Measurements from ENCODE around the gene LRSAM1.
"Not testable (repeated sequence)": the region's sequence is repeated elsewhere in the genome, so short reads cannot be mapped to it uniquely, and the experiment has no call there.

Gene LRSAM1

DNA sequence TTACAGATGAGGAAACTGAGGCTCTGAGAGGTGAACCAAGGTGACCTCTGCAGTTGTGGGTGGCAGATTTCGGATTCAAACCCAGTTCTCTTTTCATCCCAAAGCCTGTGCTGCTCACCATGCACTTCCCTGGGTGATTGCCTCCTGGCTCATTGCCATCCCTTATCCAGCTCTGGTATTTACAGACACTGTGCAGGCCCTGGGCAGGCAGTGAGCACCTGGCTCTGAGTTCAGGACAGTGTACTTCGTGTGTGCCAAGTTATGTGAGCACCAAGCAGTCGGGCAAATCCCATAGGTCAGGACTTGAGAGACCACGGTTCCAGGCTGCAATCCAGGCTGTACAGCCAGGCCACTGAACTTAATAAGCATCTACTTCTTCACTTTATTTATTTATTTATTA lies 1.4 kb downstream of the LRSAM1 start:
- DNase-seq (ENCODE audit: low read depth) = no peak
- TF ChIP-seq, protein P1, sequence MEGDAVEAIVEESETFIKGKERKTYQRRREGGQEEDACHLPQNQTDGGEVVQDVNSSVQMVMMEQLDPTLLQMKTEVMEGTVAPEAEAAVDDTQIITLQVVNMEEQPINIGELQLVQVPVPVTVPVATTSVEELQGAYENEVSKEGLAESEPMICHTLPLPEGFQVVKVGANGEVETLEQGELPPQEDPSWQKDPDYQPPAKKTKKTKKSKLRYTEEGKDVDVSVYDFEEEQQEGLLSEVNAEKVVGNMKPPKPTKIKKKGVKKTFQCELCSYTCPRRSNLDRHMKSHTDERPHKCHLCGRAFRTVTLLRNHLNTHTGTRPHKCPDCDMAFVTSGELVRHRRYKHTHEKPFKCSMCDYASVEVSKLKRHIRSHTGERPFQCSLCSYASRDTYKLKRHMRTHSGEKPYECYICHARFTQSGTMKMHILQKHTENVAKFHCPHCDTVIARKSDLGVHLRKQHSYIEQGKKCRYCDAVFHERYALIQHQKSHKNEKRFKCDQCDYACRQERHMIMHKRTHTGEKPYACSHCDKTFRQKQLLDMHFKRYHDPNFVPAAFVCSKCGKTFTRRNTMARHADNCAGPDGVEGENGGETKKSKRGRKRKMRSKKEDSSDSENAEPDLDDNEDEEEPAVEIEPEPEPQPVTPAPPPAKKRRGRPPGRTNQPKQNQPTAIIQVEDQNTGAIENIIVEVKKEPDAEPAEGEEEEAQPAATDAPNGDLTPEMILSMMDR (IDR thresholded peaks at IDR 0.05; ENCODE audit: control insufficient read depth, insufficient read depth, low read depth, low read length, missing control alignments) = no peak
- no peak overlapping the region for H3K4me3 ChIP-seq (ENCODE audit: control insufficient read depth, low read depth, low read length)

DNA sequence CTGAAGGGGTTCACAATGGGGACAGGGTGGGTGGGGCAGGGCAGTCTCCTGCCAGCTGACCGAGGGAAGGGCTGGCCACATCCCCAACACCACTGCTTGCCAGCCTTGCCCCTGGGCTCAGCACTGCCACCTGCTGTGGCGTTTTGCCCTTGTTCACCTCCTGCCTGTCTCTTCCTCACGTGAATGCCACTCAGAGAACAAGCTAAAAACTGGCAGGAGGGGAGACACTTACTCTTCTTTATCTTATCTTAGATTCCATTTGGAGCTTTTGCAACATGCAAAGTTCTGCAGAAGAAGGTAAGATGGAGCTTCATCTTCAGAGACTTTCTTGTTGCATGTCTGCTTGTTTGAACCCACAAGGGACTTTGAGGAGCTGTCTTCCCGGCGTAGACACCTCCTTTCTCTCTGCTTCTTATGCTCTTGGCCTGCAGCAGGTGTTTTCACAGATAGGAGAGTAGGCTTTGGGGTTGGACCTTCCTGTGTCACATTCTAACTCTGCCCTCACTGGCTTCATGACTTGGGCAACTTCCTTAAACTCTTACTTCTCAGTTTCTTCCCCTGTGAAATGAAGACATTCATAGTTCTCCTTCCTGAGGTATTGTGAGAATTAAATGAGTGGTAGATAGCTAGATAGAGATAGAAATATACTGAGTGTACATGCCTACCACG lies 4.1 kb downstream of the LRSAM1 start:
- no peak overlapping the region for H3K4me3 ChIP-seq (ENCODE audit: control insufficient read depth, low read depth, low read length)
- DNase-seq (ENCODE audit: low read depth) = no peak
- TF ChIP-seq, protein P1 (IDR thresholded peaks at IDR 0.05; ENCODE audit: control insufficient read depth, insufficient read depth, low read depth, low read length, missing control alignments) = peak; percentile 36

DNA sequence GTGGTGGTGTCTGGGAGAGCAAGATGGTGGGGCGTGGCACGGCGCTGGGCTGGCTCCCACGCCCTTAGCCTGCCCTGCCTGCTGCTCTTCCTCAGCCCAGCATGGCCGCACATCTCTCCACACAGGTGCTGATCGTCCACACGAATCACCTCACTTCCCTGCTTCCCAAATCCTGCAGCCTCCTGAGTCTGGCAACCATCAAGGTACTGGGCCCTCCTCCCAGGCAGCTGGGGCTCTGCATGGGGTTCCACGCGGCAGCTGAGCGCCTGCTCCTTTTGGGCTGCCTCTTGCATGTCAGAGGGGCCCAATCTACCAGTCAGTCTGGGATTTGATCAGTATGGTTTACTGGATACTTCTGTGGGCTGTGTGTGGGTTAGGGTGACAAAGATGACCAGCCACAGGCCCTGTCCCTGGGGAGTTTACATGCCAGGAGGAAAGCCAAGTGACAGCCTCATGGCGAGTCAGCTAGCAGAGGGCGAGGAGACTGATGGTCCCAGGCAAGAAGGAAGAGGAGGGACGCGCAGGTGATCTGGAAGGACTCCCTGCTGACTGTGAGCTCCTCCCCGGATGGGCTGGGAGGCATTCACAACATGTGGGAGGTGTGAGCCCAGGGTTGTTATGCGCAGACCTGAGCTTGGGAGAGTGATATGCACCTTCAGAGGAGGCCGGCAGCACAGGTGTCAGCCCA lies 6.0 kb downstream of the LRSAM1 start:
- TF ChIP-seq, protein P1 (IDR thresholded peaks at IDR 0.05; ENCODE audit: control insufficient read depth, insufficient read depth, low read depth, low read length, missing control alignments) = no peak
- no peak overlapping the region for H3K4me3 ChIP-seq (ENCODE audit: control insufficient read depth, low read depth, low read length)
- no peak for DNase-seq (ENCODE audit: low read depth)

DNA sequence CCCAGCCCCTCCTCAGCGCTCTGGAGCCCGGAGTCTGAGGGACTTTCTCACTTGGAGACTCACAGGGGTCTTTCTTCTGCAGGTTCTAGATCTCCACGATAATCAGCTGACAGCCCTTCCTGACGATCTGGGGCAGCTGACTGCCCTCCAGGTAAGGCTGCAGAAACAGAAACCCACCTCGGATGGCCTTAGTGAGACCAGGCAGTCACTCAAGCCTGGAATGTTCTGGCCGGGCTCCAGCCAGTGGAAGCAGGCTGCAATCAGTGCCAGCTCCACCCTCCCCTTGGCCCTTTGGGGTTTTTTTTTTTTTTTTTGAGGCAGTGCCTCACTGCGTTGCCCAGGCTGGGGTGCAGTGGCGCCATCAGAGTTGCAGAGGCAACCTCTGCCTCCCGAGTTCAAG lies 7.6 kb downstream of the LRSAM1 start:
- TF ChIP-seq, protein P1 (IDR thresholded peaks at IDR 0.05; ENCODE audit: control insufficient read depth, insufficient read depth, low read depth, low read length, missing control alignments) = no peak
- DNase-seq (ENCODE audit: low read depth) = no peak

GRCh38 chr9:127463382-127463781 lies 12.1 kb downstream of the LRSAM1 start:
- H3K4me3 ChIP-seq (ENCODE audit: control insufficient read depth, low read depth, low read length) = no peak overlapping the region
- TF ChIP-seq, protein P1 (IDR thresholded peaks at IDR 0.05; ENCODE audit: control insufficient read depth, insufficient read depth, low read depth, low read length, missing control alignments) = no peak
- no peak for DNase-seq (ENCODE audit: low read depth)

More for the DNA sequence above, 7.6 kb downstream of the LRSAM1 start:
- no peak overlapping the region for H3K4me3 ChIP-seq (ENCODE audit: control insufficient read depth, low read depth, low read length)

DNA sequence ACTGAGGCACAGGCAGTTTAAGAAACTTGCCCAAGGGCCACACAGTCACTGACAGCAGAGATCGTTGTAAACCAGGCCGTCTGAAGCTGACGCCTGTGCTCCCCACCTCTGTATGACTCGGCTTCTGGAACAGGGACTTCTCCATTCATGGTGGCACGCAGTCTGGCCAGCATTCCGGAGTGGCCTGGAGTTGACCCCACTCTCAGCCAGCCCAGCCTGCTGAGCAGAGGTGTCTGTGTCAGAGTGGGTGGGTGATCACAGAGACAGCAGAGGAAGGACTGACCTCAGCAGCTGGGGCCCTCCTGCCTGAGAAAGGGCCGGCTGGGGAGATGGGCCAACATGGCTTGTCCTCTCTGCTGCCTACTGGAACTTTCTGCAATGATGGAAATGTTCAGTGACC lies 12.6 kb downstream of the LRSAM1 start:
- TF ChIP-seq, protein P1 (IDR thresholded peaks at IDR 0.05; ENCODE audit: control insufficient read depth, insufficient read depth, low read depth, low read length, missing control alignments) = no peak
- no peak overlapping the region for H3K4me3 ChIP-seq (ENCODE audit: control insufficient read depth, low read depth, low read length)
- no peak for DNase-seq (ENCODE audit: low read depth)

DNA sequence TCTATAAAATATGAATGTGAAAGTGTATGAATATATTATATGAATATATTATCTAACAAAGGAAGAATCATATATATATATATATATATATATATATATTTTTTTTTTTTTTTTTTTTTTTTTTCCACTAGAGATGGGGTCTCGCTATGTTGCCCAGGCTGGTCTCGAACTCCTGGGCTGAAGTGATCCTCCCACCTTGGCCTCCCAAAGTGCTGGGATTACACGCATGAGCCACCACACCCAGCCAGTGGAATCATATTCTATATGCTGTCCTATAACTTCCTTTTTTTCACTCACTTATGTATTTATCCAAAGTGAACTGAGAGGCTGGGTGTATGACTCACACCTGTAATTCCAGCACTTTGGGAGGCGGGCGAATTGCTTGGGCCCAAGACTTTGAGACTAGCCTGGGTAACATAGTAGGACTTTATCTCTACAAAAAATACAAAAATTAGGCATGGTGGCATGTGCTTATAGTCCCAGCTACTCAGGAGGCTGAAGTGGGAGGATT lies 15.2 kb downstream of the LRSAM1 start:
- DNase-seq (ENCODE audit: low read depth) = not testable (repeated sequence)

More for the DNA sequence above, 15.2 kb downstream of the LRSAM1 start:
- not testable (repeated sequence) for H3K4me3 ChIP-seq (ENCODE audit: control insufficient read depth, low read depth, low read length)
